ENCODE measurements around the gene CDH13.

Gene CDH13

GRCh38 chr16:83743720-83744119 lies 1117.0 kb downstream of the CDH13 start:
- no peak for DNase-seq

- no peak for DNase-seq
Observed at GRCh38 chr16:83744441-83744981, 1117.7 kb downstream of the CDH13 start.

GRCh38 chr16:83746611-83747010 lies 1119.8 kb downstream of the CDH13 start:
- DNase-seq = no peak

- no peak for DNase-seq
Observed at GRCh38 chr16:83747936-83748335, 1121.2 kb downstream of the CDH13 start.

- DNase-seq = no peak
Observed at GRCh38 chr16:83755391-83755790, 1128.6 kb downstream of the CDH13 start.

- no peak for DNase-seq
Observed at GRCh38 chr16:83762141-83762991, 1135.6 kb downstream of the CDH13 start.

- no peak for DNase-seq
Observed at GRCh38 chr16:83762992-83763358, 1136.2 kb downstream of the CDH13 start.

GRCh38 chr16:83768986-83769385 lies 1142.2 kb downstream of the CDH13 start:
- DNase-seq = no peak

GRCh38 chr16:83769397-83770008 lies 1142.7 kb downstream of the CDH13 start:
- no peak for DNase-seq

GRCh38 chr16:83771306-83771942 lies 1144.7 kb downstream of the CDH13 start:
- no peak for DNase-seq

GRCh38 chr16:83772806-83773205 lies 1146.0 kb downstream of the CDH13 start:
- no peak for DNase-seq

GRCh38 chr16:83774066-83774465 lies 1147.3 kb downstream of the CDH13 start:
- no peak for DNase-seq

GRCh38 chr16:83776944-83777343 lies 1150.2 kb downstream of the CDH13 start:
- no peak for DNase-seq

- no peak for DNase-seq
Observed at GRCh38 chr16:83779886-83780285, 1153.1 kb downstream of the CDH13 start.

- no peak for DNase-seq
Observed at GRCh38 chr16:83785455-83785854, 1158.7 kb downstream of the CDH13 start.

- DNase-seq = no peak
Observed at GRCh38 chr16:83789642-83790401, 1163.1 kb downstream of the CDH13 start.

GRCh38 chr16:83791916-83792315 lies 1165.1 kb downstream of the CDH13 start:
- DNase-seq = no peak

GRCh38 chr16:83792391-83792790 lies 1165.6 kb downstream of the CDH13 start:
- DNase-seq = no peak

GRCh38 chr16:83793179-83793578 lies 1166.4 kb downstream of the CDH13 start:
- DNase-seq = no peak

- no peak for DNase-seq
Observed at GRCh38 chr16:83794860-83795554, 1168.2 kb downstream of the CDH13 start.

GRCh38 chr16:83797013-83797412 lies 1170.2 kb downstream of the CDH13 start:
- DNase-seq = no peak

- DNase-seq = no peak
Observed at GRCh38 chr16:83799336-83799735, 1172.6 kb downstream of the CDH13 start.

Data from DMS 273 treated with DMSO at 0.1 percent for 48 hours (cell line).